HFFc6 (cell line): ENCODE data around the gene DLG2. TPM values are rescaled to one million over a fixed set of nuclear protein-coding genes. Genes with fewer than 3 reads are reported as not detected.
"Not testable (repeated sequence)": the region's sequence is repeated elsewhere in the genome, so short reads cannot be mapped to it uniquely, and the experiment has no call there.

Source experiments
- DNase-seq: peaks from one replicate; pipeline ENCODE4 v3.0.0-alpha.2; 2018
- H3K27ac Mint-ChIP-seq: 2 replicates; pipeline ENCODE4 v1.8.0; 2020; ENCODE audit warnings: mild to moderate bottlenecking, mixed read lengths
- H3K27me3 Mint-ChIP-seq: 2 replicates; pipeline ENCODE4 v1.8.0; 2021; ENCODE audit warnings: mild to moderate bottlenecking, moderate library complexity, mixed read lengths; ENCODE audit not compliant: insufficient read depth
- H3K36me3 Mint-ChIP-seq: 2 replicates; pipeline ENCODE4 v1.8.0; 2021; ENCODE audit warnings: low read depth, mixed read lengths
- H3K4me1 Mint-ChIP-seq: 2 replicates; pipeline ENCODE4 v1.8.0; 2020; ENCODE audit warnings: low read depth, mixed read lengths
- H3K4me3 Mint-ChIP-seq: 2 replicates; pipeline ENCODE4 v1.8.0; 2020; ENCODE audit warnings: mild to moderate bottlenecking, moderate library complexity, mixed read lengths
- H3K9me3 Mint-ChIP-seq: 2 replicates; pipeline ENCODE4 v1.8.0; 2020; ENCODE audit warnings: mild to moderate bottlenecking, mixed read lengths
- long read RNA-seq: library from polyadenylated mRNA; unstranded; transcript quantifications from one replicate; pipeline ENCODE4 v2.0.0, GENCODE V29; 2019
- total RNA-seq, 6 experiments: library from RNA; stranded (reverse); fragmentation: NEBNext Ultra II Directional; extraction: Animal tissue kit (Norgen Biotek cat#: 25700); gene quantifications; 2 replicates in 1 of 6; 3 replicates in 5 of 6; pipeline ENCODE4 v1.2.3, GENCODE V29; 2021
- TF ChIP-seq, protein P1 (sequence below): fragments of 200-600 bp; sonication (generic); IDR thresholded peaks from 2 replicates; pipeline ENCODE4 v1.5.0; 2021; ENCODE audit warnings: antibody characterized with exemption, mild to moderate bottlenecking

The DLG2 gene
- total RNA-seq = under 1 TPM in 5 of 6 experiments, not detected in 1; 0.39 to 1.00 (median 0.80) TPM
- long read RNA-seq = 0 reads

DNA sequence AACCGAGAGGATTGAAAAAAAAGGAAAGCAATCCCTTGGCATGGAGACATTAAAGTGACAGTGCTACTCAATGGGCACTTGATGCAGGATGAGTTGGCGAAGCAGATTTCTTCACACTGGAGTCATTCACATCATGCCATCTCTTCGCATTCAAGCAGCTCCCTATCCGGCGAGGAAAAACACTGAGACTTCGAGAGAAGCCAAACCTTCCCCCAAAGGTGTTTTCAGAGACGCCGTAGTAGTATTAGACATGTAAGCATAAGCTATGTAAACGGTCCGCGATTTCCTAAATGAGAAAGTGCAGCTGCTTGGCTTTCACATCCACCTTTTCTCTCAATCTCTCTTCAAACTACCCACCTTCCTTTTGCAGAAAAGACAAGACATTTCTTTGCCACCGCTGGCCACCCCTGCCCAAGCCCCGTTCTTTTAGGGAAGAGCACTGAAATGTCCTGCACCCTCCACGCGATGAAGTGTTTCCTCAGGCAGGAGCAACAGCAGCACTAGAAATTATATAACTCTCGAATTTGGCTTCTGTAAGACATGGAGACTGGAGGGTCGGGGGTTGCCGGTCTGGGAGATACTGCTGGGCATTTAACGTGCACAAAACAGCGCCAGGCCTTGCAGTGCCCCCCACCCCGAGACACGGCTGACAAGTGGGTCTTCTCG lies at the start of gene DLG2:
DLG2 (minus strand) TSS at position 13 of the 666 bp plus-strand sequence.
- H3K36me3 Mint-ChIP-seq = no peaks in the 10 kb centered on the region
- H3K4me3 Mint-ChIP-seq = peak within 1 kb of the TSS; percentile 94
- DNase-seq = peak; percentile 37
- peaks cover 3% of the 10 kb centered on the region for H3K27me3 Mint-ChIP-seq
- H3K9me3 Mint-ChIP-seq = no peaks in the 10 kb centered on the region
- peaks cover 22% of the 10 kb centered on the region for H3K4me1 Mint-ChIP-seq
- TF ChIP-seq, protein P1, sequence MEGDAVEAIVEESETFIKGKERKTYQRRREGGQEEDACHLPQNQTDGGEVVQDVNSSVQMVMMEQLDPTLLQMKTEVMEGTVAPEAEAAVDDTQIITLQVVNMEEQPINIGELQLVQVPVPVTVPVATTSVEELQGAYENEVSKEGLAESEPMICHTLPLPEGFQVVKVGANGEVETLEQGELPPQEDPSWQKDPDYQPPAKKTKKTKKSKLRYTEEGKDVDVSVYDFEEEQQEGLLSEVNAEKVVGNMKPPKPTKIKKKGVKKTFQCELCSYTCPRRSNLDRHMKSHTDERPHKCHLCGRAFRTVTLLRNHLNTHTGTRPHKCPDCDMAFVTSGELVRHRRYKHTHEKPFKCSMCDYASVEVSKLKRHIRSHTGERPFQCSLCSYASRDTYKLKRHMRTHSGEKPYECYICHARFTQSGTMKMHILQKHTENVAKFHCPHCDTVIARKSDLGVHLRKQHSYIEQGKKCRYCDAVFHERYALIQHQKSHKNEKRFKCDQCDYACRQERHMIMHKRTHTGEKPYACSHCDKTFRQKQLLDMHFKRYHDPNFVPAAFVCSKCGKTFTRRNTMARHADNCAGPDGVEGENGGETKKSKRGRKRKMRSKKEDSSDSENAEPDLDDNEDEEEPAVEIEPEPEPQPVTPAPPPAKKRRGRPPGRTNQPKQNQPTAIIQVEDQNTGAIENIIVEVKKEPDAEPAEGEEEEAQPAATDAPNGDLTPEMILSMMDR = no peak
- peak within 1 kb of the TSS; percentile 79 for H3K27ac Mint-ChIP-seq

DNA sequence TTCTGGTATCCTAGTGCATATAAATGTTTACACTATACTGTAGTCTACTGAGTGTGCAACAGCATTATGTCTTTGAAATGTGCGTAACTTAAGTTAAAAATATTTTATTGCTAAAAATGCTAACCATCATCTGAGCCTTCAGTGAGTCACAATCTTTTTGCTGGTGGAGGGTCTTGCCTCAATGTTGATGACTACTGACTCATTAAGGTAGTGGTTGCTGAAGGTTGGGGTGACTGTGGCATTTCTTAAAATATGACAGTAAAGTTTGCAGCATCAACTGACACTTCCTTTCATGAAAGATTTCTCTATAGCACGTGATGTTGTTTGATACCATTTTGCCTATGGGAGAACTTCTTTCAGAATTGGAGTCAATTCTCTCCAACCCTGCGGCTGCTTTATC lies 46.2 kb upstream of the DLG2 start:
- no peak for DNase-seq
- Mint-ChIP-seq H3K27ac (no peak overlapping the region), H3K36me3 (peaks cover 5% of the 10 kb centered on the region), H3K4me1 (peaks cover 18% of the 10 kb centered on the region), H3K4me3 (no peak overlapping the region), H3K9me3 (peaks cover 6% of the 10 kb centered on the region; the same call in 1 of the 2 replicates), H3K27me3 (peaks cover 5% of the 10 kb centered on the region)
- TF ChIP-seq, protein P1 = no peak

DNA sequence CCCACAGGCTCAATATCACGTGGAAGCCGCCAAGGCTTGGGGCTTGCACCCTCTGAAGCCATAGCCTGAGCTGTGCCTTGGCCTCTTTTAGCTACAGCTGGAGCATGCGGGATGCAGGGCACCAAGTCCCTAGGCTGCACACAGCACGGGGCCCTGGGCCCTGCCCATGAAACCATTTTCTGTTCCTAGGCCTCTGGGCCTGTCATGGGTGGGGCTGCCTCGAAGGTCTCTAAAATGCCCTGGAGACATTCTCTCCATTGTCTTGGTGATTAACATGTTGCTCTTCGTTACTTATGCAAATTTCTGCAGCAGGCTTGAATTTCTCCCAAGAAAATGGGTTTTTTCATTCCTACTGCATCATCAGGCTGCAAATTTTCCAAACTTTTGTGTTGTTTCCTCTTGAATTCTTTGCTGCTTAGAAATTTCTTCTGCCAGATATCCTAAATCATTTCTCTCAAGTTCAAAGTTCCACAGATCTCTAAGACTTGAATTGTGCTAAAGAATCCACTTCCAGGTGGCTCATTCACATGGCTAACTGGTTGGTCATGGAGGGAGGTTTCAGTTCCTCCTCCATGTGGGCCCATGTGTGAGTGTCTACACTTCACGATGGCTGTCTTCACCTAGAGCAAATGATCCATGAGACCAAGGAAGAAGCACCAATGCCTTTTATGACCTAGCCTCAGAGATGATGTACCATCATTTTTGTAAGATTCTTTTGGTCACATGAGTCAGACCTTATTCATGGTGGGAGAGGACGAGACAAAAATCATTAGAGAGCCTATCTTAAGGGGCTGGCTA lies 45.2 kb upstream of the DLG2 start:
- H3K36me3 Mint-ChIP-seq = peaks cover 5% of the 10 kb centered on the region
- H3K27ac Mint-ChIP-seq = no peak overlapping the region
- DNase-seq = no peak
- TF ChIP-seq, protein P1 = no peak
- H3K4me1 Mint-ChIP-seq = peaks cover 18% of the 10 kb centered on the region
- H3K27me3 Mint-ChIP-seq = peaks cover 5% of the 10 kb centered on the region; the same call in 1 of the 2 replicates
- H3K9me3 Mint-ChIP-seq = peaks cover 6% of the 10 kb centered on the region; the same call in 1 of the 2 replicates
- no peak overlapping the region for H3K4me3 Mint-ChIP-seq

DNA sequence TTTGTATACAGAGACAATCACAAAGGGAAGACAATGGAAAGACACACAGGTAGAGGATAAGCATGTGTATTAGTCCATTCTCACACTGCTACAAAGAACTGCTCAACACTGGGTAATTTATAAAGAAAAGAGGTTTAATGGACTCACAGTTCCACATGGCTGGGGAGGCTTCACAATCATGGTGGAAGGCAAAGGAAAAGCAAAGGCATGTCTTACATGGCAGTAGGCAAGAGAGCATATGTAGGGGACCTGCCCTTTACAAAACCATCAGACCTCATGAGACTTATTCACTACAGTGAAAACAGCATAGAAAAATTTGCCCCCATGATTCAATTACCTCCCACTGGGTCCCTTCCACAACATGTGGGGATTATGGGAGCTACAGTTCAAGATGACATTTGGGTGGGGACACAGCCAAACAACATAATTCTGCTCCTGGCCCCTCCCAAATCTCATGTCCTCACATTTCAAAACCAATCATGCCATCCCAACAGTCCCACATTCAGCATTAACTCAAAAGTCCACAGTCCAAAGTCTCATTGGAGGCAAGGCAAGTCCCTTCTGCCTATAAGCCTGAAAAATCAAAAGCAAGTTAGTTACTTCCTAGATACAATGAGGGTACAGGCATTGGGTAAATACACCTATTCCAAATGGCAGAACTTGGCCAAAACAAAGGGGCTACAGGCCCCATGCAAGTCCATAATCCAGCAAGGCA lies 44.0 kb upstream of the DLG2 start:
- H3K9me3 Mint-ChIP-seq, H3K36me3 Mint-ChIP-seq: not testable (repeated sequence)

DNA sequence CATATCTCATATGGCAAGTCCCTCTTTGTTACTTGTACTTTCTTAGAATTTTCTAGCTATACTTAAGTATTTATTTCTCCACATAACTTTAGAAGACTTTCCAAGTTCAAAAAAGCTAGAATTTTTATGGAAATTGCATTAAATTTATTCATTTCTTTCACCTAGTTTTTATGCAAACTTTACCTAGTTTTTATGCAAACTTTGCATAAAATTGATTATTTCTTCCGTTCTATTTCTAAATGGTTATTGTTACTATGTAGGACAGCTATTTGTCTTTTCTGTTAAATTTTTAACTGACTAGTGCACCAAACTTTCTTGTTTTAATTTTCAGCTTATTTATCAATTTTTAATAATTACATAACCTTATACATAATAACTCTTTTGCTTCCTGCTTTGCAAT lies 41.0 kb upstream of the DLG2 start:
- 0 out of 2 replicates have a peak, but pooled peaks cover 3% of the 10 kb centered on the region for H3K27me3 Mint-ChIP-seq
- H3K36me3 Mint-ChIP-seq = peaks cover 18% of the 10 kb centered on the region
- H3K4me3 Mint-ChIP-seq = no peak overlapping the region
- H3K27ac Mint-ChIP-seq = no peak overlapping the region
- H3K4me1 Mint-ChIP-seq = peaks cover 23% of the 10 kb centered on the region
- TF ChIP-seq, protein P1 = no peak
- peaks cover 6% of the 10 kb centered on the region; the same call in 1 of the 2 replicates for H3K9me3 Mint-ChIP-seq
- DNase-seq = no peak

More for the DNA sequence above, 44.0 kb upstream of the DLG2 start:
- H3K27ac Mint-ChIP-seq, H3K4me3 Mint-ChIP-seq, DNase-seq, H3K27me3 Mint-ChIP-seq: not testable (repeated sequence)
- H3K4me1 Mint-ChIP-seq = peaks cover 20% of the 10 kb centered on the region
